HG02852 (cell line): ENCODE data around the gene ZNF474.
"Not testable (repeated sequence)": the region's sequence is repeated elsewhere in the genome, so short reads cannot be mapped to it uniquely, and the experiment has no call there.

ENCODE experiments used
- ATAC-seq: cut with Tn5 transposase; IDR thresholded peaks from one replicate; pipeline ENCODE4 v1.9.1; 2021; ENCODE audit warnings: mild to moderate bottlenecking, moderate library complexity; ENCODE audit not compliant: unreplicated experiment

Gene ZNF474

DNA sequence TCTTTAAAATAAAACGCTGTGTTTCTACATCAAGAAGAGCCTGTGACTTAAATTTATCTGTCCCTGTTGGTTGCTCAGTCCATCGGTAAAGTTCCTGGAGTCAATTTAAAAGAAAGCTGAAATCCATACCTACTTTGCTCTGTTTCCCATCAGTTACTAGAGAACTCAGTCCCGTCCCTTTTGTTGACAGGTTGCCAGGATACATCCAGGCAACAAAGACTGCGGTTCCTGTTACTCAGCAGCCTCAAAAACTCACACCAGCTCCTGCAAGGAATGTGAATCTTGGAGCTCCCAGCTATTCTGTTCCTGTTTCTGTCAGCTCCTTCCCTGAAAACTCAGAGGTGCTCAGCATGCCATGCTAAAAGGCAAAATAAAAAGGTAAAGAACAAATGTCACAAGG is at the start of gene ZNF474:
Gene ZNF474 (plus strand): TSS at position 241 of the 400 bp plus-strand sequence. CDS start 22,445 bp downstream, outside the sequence.
- no peak for ATAC-seq

DNA sequence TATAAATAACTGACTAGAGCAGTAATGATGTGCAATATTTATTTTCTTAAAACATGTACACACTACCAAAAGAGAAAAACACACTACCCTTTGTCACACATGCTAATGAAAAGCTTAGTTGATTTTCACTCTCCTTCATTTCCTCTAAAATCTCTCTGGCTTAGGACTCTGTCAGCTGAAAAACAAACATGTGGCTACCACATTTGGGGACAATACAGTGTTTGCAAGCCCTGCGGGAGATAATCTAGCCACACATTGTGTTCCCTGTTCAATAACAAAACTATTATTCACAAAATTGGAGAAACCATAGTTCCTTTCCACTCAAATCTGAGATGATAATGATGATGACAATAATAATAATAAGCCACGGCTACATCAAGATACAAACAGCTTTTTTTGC is 47.8 kb upstream of the ZNF474 start:
- no peak for ATAC-seq

DNA sequence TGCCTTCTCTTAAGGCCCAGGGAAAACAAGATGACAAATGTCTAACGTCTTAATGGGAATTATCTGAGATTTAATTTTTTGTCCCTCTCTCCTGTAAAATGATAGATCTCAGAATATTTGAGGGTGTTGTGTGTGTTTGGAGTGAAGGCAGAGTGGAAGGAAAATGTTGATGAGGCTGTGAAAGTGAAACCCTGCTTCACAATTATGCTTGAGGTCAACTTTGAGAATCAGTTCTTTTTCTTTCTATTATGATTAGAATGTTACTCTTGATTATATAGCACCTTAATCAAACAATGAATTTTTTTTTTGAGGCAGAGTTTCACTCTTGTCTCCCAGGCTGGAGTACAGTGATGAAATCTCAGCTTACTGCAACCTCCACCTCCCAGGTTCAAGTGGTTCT is 45.8 kb upstream of the ZNF474 start:
- no peak for ATAC-seq

DNA sequence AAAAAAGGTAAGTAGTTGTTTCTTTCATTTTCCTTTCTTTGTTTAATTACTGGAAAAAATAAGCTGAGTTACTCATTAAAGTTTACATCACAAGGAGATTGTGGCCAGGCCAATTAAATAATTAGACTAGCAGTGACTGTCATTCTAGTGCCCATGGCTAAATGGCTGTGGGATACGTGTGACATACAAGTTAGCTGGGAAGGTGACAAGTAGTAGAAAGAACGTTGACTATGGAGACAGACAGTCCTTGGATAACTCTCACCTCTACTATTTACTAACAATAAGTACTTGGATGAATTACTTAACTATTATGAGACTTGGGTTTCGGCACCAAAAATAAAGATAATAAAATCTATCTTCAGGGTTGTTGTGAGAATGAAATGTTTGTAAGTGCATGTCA is 44.3 kb upstream of the ZNF474 start:
- no peak for ATAC-seq

DNA sequence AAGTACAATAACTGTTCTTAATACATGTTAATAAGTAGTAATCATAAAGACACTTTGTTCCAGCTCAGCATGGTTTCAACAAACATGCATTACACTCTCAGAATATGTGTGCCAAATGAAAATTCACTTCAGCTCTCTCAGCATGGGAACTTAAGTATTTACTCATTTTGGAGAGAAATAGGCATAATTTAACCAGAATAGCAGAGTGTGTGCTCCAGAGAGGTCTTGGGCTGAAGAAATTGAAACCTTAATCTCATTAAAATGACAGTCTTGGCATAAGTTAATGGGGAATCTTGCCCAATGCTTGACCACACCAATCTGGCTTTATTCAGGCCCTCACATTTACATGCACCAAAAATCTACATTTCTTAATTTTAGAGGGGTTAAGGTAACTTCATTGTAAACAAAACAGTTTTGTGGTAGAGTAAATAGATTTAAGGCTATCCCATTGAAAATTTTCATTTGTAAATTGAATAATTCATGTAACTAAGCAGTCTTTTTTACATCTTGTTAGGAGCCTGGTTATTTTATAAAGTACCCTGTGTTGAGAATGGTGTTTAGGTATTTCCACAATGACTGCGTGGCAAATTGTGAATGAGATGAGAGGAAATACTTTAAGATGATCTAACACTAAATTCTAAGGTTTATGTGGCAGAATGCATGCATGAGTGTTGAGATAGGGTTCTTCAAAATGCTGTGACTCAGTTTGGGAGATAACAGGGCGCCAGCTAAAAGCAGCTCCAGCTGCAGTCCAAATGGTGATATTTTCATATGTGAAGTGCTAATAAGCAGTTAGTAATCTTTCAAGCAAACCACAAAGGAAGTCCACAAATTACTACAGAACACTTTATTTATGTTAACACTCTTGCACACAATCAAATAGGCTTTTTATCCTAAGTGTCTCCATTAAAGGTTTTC is 40.0 kb upstream of the ZNF474 start:
- ATAC-seq: no peak

DNA sequence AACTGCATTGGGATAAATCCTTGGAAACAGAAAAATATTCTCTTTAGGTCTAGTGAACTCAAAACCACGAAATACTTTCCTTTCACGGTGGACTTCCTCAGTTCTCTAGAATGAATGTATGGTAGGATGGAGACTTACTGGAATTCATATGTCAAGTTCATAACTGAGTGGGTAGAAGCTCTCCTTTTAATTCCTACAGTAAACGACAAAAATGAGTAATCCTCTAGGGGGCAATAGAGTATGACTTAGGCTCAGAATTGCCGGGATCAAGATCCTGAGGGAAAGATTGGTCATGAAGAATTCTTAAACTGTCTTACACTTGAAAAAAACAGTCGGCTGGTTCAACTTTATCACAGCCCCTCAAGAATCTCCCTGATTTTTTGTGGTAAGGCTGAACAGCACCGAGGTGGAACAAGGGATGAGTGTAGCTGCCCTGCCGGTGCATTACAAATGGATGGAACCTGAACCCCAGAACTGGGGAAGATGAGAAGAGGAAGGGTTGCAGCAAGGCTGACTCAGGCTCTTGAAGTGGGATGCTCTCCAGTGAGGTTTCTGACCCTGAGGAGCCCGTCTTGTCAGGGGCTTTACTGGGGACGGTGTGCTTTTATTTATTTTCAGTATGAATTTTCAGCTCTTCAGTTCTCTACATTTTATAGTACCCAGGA is 37.3 kb upstream of the ZNF474 start:
- ATAC-seq: no peak

DNA sequence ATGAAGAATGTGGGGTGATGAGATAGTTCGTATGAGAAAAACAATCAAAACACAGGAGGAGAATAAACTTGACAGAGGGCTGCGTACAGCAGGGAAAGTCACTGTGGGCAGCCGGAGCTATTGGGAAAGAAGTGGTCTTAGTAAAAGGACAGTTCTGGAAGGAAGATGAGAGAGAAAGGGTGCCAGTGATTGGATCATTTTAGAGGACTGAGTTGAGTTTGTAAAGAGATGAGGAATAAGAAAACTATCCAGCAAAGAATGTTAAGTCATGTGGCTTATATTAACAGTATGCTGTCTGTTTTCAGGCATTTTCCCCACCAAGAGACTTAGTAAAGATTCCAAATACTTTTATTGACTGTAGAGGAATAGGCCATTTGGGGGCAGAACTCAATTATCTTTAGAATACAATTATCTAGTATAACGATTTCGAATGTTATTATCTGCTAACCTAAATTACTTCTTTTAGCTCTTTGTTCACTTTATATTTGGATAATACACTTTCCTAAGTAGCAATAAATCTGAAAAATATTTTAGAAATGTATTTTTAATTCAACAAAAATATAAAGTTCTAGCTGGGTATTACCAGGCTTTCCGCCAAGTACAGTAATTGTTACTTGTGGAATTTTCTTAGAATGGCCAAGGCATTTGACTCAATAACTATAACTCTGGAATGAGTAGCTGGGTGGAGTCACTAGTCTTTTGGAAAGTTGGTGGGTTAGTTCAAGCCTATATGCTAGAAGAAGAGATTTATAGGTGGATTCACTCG is 35.7 kb upstream of the ZNF474 start:
- ATAC-seq: no peak

DNA sequence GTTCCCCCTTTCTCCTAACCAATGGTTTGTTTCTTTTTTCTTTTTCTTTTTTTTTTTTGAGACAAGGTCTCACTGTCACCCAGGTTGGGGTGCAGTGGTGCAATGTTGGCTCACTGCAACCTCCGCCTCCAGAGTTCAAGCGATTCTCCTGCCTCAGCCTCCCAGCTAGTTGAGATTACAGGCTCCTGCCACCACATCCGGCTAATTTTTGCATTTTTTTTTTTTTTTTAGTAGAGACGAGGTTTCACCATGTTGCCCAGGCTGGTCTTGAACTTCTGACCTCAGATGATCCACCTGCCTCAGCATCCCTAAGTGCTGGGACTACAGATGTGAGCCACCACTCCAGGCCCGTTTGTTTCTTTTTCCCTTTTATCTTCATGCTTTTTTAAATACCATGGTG is 35.1 kb upstream of the ZNF474 start:
- not testable (repeated sequence) for ATAC-seq

DNA sequence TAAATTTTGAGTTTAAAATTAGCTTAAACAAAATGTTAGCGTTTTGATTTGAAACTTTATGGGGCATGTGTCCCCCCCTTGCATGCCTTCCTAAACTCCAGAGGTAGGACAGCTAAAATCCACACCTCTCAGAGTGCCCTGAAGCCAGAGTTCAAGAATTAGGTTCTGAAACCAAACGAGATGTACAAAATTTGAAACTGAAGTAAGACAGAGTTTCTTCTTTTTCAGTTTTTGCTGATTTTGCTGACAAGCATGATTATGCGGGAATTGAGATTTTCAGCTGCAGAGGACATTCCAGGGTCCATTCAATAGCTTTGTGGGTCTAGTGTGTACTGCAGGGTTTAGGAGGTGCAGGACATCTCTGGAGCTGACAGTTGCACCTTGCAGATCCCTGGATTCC is 34.2 kb upstream of the ZNF474 start:
- no peak for ATAC-seq

DNA sequence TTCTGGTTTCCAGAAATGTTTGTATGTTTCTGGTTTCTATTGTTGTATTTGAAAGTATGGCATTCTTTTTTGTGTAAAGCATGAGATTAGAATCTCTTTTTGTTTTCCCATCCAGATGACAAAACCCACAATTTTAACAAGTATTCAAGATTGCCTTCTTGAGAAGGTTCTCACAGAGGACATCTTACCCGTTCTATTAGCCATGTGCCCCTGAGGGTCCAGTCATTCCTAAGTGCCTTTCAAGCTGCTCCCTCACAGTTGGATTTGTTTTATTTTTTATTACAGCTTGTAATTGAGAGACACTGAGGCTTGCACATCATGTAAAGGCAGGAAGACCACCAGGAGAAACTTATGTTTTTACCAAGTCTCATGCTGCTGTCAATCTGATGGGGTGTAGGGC is 32.0 kb upstream of the ZNF474 start:
- no peak for ATAC-seq

DNA sequence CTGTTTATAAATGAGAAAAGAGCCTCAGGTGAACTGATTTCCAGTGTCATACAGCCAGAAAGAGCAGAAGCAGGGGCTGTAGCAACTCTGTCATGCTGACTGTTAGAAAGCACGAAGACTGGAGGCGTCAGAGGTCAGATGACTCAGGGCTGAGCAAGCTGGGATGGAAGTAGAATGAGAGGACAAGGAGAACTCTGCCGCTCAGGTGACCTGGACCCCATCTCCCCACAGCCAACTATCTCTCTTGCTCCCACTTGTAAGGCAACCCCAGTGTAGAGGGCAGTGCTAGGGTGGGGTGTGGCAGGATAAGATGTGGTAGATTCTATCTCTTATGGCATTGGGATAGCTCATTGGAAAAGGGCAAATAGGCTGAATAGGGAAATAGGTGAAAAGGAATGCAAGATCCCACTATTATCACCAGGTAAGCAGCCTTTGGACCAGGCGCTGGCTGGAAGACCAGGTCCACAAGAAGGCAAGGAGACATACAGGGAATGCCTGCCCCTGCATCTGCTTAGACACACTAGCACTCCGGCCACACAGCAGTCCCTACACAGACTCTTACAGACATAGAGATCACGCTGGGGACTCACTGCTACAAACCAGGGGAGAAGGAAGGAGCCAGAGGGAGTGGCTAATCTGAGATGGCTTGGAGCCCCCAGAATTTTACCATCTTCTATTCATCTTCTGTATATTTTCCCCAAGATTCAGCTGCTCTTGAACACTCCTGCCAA is 30.1 kb upstream of the ZNF474 start:
- no peak for ATAC-seq

DNA sequence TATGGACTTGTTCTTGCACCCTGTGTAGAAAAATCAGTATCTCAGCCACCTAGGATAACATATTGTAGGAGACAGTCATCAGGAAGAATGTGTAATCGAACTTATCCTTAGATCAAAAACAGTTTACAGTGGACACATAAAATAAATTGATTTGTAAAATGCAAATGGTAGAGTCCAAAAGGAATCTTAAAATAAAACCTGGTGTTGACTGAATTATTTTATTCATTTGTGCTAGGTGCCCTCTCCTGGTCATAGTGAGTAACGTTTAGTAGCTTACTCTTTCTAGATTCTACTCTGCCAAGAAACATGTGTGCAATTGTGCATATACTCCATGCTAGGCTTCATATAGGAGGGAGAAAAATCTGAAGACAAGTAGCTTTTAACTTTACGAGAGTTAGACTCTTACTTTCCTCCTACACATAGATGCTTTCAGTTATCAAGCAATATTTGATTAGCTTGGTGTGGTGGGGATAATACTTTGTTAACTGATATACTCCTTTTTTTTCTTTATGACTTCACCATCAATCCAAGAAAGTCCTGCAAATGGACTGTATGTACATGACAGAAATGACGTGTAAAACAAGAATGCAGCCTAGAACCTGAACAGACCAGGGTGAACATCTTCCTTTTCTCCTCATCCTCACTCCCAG is 27.6 kb upstream of the ZNF474 start:
- ATAC-seq: peak; percentile 89

DNA sequence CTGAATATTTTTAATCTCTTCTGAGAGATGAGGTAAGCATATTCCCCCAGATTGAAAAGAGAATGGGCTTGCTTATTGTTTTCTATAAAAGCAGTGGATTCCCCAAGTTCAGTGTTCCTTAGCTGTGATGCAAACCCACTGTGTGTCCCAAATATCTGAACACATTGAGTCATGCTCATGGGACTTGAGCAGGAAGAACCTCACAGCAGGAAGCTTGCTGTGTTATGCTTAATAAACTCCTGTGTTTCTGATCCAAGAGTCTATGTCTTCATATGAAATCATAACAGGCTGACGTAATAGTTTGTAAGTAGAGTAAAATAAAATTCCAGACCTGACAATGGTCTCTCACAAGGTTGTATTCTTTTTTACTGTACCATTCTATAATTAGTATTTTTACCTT is 26.5 kb upstream of the ZNF474 start:
- no peak for ATAC-seq

DNA sequence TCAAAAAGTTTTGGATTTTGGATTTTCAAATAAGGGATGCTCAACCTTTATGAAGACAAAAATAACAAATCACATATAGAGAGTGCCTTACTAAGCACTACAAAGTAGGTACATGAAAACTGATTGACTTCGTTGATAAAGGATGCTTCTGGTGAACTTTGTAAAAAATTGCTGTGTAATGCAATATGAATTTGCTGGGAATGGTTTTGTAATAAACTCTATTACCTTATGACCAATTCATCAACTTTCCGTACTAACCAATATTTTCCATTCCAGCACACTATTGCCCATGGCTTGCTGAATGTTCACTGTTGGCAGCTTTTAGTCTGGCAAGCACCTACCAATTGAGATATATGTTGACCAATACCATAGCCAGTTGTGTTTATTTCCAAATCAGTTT is 23.4 kb upstream of the ZNF474 start:
- no peak for ATAC-seq

DNA sequence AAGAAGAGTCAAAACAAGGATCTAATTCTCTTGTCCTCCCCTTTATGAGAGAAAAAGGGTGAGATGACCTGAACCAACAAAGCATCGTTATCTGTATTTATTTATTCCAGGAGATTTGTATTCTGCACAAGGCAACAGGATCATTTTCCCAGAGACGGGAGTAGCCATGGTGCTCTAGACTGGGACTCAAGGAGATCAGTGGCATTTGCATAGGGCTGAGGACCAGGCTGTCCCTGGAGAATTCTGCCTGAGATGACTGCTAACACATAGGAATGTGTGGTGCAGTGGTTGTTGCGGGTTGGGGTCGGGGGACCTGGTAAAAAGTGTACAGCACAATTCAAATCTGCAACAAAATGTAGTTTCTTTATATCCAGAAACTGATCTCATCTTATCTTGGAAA is 22.3 kb upstream of the ZNF474 start:
- no peak for ATAC-seq

DNA sequence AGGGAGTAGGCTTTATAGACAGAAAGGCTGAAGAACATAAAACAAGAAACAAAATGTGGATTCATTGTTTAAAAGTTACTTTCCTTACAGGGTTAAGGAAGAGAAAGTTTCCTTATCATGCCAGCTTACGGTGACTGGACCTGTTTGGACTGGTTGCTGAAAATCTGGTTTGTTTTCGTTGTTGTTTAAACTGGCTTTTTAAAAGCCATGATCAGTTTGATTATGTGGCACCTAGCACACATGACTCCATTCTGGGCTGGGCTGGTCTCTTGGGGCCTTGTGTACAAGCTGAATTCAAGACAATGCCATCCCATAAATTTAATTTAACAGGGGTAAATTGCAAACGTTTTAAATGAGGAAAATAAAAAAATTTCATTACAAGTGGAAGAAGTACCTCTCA is 18.4 kb upstream of the ZNF474 start:
- ATAC-seq: no peak

DNA sequence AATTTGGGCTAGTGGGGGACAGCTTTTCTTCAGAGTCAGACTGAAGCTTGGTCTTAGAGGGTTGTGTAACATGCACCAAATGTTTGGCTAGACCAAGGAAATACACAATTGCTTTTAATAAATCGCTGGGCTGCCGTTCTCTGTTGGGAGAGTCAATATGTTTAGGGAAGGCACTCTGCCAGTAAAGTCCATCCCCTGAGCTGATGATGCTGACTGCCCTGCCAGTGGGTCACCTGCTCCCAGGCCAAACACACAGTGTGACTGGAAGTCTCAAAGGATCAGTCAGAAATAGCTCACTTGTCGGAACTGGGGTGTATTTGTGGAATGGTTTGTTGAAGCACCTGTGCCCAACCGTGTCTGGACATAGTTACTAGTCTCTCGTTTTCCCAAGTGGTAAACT is 17.9 kb upstream of the ZNF474 start:
- no peak for ATAC-seq

DNA sequence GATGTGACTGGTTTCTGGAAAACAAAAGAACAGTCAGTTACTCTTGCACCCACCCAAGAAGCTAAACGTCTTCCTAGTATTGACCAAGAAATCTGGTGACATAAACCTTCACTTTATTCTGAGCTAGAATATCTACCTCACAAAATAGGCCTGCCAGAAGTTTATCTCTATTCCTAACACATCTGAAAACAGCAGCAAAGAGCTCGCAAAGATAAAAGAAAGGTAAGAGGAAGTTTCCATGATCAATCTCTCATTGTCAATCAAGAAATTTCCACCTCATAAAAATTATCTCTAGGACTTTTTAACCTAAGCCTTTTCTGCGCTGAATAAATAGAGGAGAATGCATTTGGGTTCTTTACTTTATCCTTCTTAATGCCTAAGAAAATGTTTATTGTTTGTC is 17.3 kb upstream of the ZNF474 start:
- ATAC-seq: no peak

DNA sequence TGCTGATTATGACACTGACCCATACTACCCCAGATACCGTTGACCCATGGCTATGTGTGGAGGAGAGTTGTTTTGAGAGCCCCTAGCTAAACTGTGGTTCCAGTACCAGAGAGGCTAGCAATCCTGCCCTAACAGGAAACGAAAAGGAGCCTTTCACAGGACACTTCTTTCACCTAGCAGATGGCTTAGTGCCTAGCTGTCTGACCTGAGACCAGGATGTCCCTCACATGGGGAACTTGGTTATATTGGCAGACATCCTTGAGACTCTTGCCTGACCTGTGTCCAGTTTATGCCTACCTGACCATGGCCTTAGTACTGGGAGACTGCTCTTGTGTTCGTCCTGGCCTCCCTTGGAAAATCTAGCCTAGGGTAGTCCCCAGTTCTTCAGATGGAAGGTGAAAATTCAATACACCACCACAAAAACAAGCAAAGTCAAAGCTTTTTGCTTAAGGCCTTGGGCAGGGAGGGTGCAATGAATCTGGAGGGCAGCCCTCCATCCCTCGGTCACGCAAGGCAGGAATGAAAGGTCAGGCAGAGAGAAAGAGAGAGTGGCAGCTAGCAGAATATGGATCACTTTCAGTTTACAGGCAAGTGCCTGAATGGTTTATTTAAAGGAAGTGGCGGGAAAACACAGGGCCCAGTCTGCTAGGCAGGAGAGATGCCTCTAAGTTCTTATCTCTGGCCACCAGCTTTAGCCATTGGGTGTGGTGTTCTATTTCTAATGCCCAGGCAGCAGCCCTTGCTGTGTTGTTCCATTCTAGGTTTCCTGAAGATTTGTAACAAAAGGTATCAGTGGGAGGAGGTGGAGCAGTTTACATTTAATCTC is 16.4 kb upstream of the ZNF474 start:
- ATAC-seq: no peak

DNA sequence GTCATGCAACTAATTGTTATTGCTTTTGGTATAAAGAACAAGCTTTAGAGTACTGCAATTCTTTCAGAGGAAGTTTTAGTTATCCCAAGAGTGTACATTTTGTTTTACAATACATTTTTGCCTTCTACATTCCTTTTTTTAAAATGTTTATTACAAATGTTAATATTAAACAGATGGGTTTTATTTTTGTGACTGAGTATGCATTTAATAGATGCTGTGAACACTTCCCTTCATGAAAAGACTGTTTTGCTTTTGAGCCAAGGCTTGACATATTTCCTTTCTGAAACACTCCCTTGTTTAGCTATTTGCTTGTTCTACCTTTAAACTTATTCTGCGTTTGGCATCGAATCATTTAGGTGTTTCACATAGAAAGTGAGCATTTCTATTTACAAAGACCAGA is 14.8 kb upstream of the ZNF474 start:
- ATAC-seq: no peak
